AG08396 (cell line): ENCODE measurements around the gene TPX2.

Experiments used
- DNase-seq: peaks from one replicate; pipeline ENCODE4 v3.0.0; 2012; ENCODE audit warnings: low spot score, mixed read lengths

TPX2 gene

GRCh38 chr20:31738729-31739549 lies at the start of gene TPX2:
Gene TPX2, plus strand, starts transcription at chr20:31739290. Its CDS starts 18,187 bp downstream, at chr20:31757477.
- peak; percentile 97 for DNase-seq

GRCh38 chr20:31690124-31690666 lies 48.9 kb upstream of the TPX2 start:
- no peak for DNase-seq

- DNase-seq = no peak
Measured at GRCh38 chr20:31691646-31692275, 47.3 kb upstream of the TPX2 start.

- DNase-seq = no peak
Measured at GRCh38 chr20:31693402-31693801, 45.7 kb upstream of the TPX2 start.

- DNase-seq = no peak
Measured at GRCh38 chr20:31693987-31694661, 45.0 kb upstream of the TPX2 start.

- DNase-seq = no peak
Measured at GRCh38 chr20:31694842-31695593, 44.1 kb upstream of the TPX2 start.

GRCh38 chr20:31695849-31696804 lies 43.0 kb upstream of the TPX2 start:
- DNase-seq = peak; percentile 73

GRCh38 chr20:31698243-31698802 lies 40.8 kb upstream of the TPX2 start:
- no peak for DNase-seq

GRCh38 chr20:31698803-31699718 lies 40.0 kb upstream of the TPX2 start:
- DNase-seq = peak; percentile 84

GRCh38 chr20:31699801-31700728 lies 39.0 kb upstream of the TPX2 start:
- no peak for DNase-seq

- no peak for DNase-seq
Measured at GRCh38 chr20:31700747-31701146, 38.3 kb upstream of the TPX2 start.

GRCh38 chr20:31701591-31701990 lies 37.5 kb upstream of the TPX2 start:
- no peak for DNase-seq

GRCh38 chr20:31704225-31705119 lies 34.6 kb upstream of the TPX2 start:
- peak; percentile 43 for DNase-seq

- no peak for DNase-seq
Measured at GRCh38 chr20:31705191-31705590, 33.9 kb upstream of the TPX2 start.

- DNase-seq = no peak
Measured at GRCh38 chr20:31705598-31706597, 33.2 kb upstream of the TPX2 start.
